Endodermal cell (in vitro differentiated cells): ENCODE results near the gene VPS16. TPM values are rescaled to one million over a fixed set of nuclear protein-coding genes. Genes with fewer than 3 reads are reported as not detected.

Source experiments
- DNase-seq: peaks from one replicate; pipeline ENCODE4 v3.0.0-alpha.2; 2017
- H3K27ac ChIP-seq: 2 replicates; pipeline ENCODE4 v1.5.1; 2013; ENCODE audit warnings: mild to moderate bottlenecking, low read depth, low read length, moderate library complexity
- H3K27me3 ChIP-seq: 2 replicates; pipeline ENCODE4 v1.6.1; 2013; ENCODE audit warnings: mild to moderate bottlenecking, low read length, moderate library complexity; ENCODE audit not compliant: insufficient read depth, control insufficient read depth, poor library complexity, severe bottlenecking
- H3K36me3 ChIP-seq: 2 replicates; pipeline ENCODE4 v1.7.0; 2013; ENCODE audit warnings: mild to moderate bottlenecking, low read length, moderate library complexity; ENCODE audit not compliant: control insufficient read depth, insufficient read depth
- H3K4me1 ChIP-seq: one replicate; pipeline ENCODE4 v1.7.0; 2013; ENCODE audit warnings: low read length; ENCODE audit not compliant: control insufficient read depth, insufficient read depth
- H3K4me3 ChIP-seq: 2 replicates; pipeline ENCODE4 v1.5.1; 2013; ENCODE audit warnings: mild to moderate bottlenecking, low read length, moderate library complexity
- H3K9ac ChIP-seq: 2 replicates; pipeline ENCODE4 v1.6.1; 2013; ENCODE audit warnings: mild to moderate bottlenecking, low read length, moderate library complexity; ENCODE audit not compliant: poor library complexity, severe bottlenecking; ENCODE audit errors: extremely low read depth
- H3K9me3 ChIP-seq: 2 replicates; pipeline ENCODE4 v1.6.1; 2013; ENCODE audit warnings: mild to moderate bottlenecking, low read length, moderate library complexity; ENCODE audit not compliant: control insufficient read depth
- H3K27ac Mint-ChIP-seq: 2 replicates; pipeline ENCODE4 v1.8.0; 2020; ENCODE audit warnings: mixed read lengths
- H3K27me3 Mint-ChIP-seq: 2 replicates; pipeline ENCODE4 v1.8.0; 2021; ENCODE audit warnings: mild to moderate bottlenecking, mixed read lengths; ENCODE audit not compliant: insufficient read depth
- H3K36me3 Mint-ChIP-seq: 2 replicates; pipeline ENCODE4 v1.8.0; 2020; ENCODE audit warnings: low read depth, mixed read lengths
- H3K4me1 Mint-ChIP-seq: 2 replicates; pipeline ENCODE4 v1.8.0; 2020; ENCODE audit warnings: mixed read lengths
- H3K4me3 Mint-ChIP-seq: 2 replicates; pipeline ENCODE4 v1.8.0; 2020; ENCODE audit warnings: mild to moderate bottlenecking, moderate library complexity, mixed read lengths
- H3K9me3 Mint-ChIP-seq: 2 replicates; pipeline ENCODE4 v1.8.0; 2020; ENCODE audit warnings: mild to moderate bottlenecking, mixed read lengths
- WGBS, 2 experiments: methylation state at CpG; one replicate each; pipeline versions ENCODE4 v1.1.5 to v1.1.7; 2013; ENCODE audit warnings: missing lambda C conversion rate in 2 of 2, mixed read lengths in 1 of 2; ENCODE audit not compliant: insufficient coverage in 1 of 2, insufficient read length in 1 of 2; 5-methylcytosine and 5-hydroxymethylcytosine counted together
- total RNA-seq, 2 donors: library from RNA; stranded (reverse); fragmentation: NEBNext Ultra II Directional in 1 of 2; extraction: Animal tissue kit (Norgen Biotek cat#: 25700) in 1 of 2; gene quantifications; 2 replicates in 1 of 2; 3 replicates in 1 of 2; pipeline ENCODE4 v1.2.1, GENCODE V29; 2021
- TF ChIP-seq, protein P1 (sequence below): fragments of 200-600 bp; sonication (generic); conservative IDR thresholded peaks from 2 replicates; pipeline ENCODE4 v1.5.0; 2021; ENCODE audit warnings: antibody characterized with exemption, mild to moderate bottlenecking

The VPS16 gene
- total RNA-seq, 2 donors from 2014 or later = 36.8 to 37.5 TPM

DNA sequence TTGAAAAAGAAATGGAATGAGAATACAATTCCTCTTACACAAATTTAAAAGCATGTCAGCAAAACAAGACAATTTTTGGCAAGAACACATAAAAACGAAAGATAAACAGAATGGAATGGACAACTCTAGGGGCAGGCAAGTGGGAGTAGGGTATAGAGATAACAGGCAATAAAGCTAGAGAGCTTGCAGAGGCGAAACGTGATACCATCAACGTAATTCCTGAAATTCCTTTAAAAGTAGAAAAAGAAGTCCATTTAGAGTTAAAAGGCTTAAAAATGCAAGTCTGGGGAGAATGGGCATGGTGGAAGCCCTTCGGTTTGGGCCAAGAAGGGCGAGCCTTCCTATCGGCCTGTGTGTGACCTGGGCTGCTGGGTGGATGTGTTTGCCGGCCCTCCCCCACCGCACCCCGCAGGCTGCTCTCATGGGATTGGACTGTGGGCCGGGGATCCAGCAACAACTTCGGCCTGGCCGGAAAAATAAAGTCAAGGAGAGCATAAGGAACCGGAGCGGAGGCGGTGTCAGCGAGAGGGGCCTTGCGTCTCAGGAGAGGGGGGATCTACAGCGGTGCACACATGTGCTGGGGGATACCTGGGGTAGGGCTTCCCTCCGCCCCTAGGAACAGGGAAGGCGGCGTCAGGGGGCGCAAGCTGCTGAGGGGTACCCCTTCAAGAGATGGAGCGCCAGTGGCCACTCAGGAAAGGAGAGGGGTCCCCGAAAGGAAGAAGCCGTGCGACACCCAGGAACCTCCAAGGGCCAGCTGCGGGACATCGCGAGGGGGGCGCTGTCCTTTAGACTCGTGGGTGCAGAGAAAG is 20.3 kb upstream of the VPS16 start:
- Histone ChIP-seq H3K9ac (no peak overlapping the region), H3K4me1 (no peaks in the 10 kb centered on the region), H3K27ac (no peak overlapping the region), H3K4me3 (no peak overlapping the region), H3K27me3 (peaks cover 36% of the 10 kb centered on the region), H3K9me3 (no peaks in the 10 kb centered on the region), H3K36me3 (no peaks in the 10 kb centered on the region)
- 50 to 55% methylated on average over 20 to 32 of the region's 32 CpGs for WGBS, 2 experiments
- peaks cover 51% of the 10 kb centered on the region for H3K27me3 Mint-ChIP-seq
- H3K4me1 Mint-ChIP-seq = peaks cover 13% of the 10 kb centered on the region
- no peaks in the 10 kb centered on the region for H3K36me3 Mint-ChIP-seq
- H3K9me3 Mint-ChIP-seq = no peaks in the 10 kb centered on the region
- DNase-seq = peak; percentile 81
- TF ChIP-seq, protein P1, sequence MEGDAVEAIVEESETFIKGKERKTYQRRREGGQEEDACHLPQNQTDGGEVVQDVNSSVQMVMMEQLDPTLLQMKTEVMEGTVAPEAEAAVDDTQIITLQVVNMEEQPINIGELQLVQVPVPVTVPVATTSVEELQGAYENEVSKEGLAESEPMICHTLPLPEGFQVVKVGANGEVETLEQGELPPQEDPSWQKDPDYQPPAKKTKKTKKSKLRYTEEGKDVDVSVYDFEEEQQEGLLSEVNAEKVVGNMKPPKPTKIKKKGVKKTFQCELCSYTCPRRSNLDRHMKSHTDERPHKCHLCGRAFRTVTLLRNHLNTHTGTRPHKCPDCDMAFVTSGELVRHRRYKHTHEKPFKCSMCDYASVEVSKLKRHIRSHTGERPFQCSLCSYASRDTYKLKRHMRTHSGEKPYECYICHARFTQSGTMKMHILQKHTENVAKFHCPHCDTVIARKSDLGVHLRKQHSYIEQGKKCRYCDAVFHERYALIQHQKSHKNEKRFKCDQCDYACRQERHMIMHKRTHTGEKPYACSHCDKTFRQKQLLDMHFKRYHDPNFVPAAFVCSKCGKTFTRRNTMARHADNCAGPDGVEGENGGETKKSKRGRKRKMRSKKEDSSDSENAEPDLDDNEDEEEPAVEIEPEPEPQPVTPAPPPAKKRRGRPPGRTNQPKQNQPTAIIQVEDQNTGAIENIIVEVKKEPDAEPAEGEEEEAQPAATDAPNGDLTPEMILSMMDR = no peak
- no peak overlapping the region for H3K27ac Mint-ChIP-seq
- H3K4me3 Mint-ChIP-seq = peak overlapping the region; percentile 36

DNA sequence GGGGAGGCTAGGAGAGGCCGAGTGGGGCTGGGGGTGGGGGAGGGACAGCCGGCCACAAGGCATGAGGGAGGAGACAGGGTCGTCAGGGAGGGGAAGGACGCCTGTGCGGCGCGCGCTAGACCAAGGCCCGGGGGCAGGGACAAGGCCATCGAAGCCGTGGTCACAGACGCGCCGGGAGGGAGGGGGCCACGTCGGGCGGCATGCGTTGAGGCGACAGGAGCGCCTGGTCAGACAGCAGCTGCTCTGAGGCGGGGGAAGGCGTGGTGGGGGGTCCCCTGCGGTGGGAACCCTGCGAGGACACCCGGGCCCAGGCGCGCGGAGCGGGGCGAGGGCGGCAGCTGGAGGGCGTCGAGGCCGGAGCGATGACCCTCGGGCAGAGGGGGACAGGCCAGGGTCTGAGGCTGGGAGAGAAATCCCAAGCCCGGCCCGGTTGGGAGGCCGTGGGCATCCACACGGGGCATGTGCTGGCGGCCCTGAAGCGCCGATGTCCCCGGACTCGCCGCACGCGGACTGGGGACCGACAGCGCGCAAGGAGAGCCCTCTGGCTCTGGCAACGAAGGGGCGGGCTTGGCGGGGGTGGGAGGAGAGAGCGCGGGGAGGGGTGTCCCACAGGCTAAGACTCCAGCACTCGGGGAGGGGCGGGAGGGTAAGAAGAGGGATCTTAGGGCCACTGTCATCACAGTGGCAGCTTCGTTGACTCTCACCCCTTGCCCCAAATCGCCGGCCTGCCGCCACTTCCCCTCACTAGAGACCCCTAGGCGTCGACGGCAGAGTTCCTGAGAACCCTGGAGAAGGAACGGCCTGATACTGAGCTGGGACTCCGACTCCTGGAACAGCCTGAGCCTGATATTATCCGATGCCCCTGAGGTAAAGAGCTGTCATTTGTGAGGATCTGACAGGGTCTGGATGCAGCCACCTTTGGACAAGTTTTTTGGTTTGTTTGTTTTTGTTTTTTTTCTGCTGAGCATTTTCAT is 19.4 kb upstream of the VPS16 start:
- no peaks in the 10 kb centered on the region for H3K9me3 ChIP-seq
- H3K4me3 ChIP-seq = no peak overlapping the region
- Mint-ChIP-seq H3K27ac (no peak overlapping the region), H3K9me3 (no peaks in the 10 kb centered on the region), H3K36me3 (no peaks in the 10 kb centered on the region), H3K4me1 (peaks cover 16% of the 10 kb centered on the region), H3K4me3 (peak overlapping the region; percentile 36), H3K27me3 (peaks cover 56% of the 10 kb centered on the region)
- peak; percentile 83 for DNase-seq
- no peak overlapping the region for H3K27ac ChIP-seq
- H3K36me3 ChIP-seq = no peaks in the 10 kb centered on the region
- H3K9ac ChIP-seq = no peak overlapping the region
- no peaks in the 10 kb centered on the region for H3K4me1 ChIP-seq
- peaks cover 44% of the 10 kb centered on the region for H3K27me3 ChIP-seq
- TF ChIP-seq, protein P1 = peak; percentile 19
- WGBS, 2 experiments = 30 to 47% methylated on average over 25 to 66 of the region's 68 CpGs

DNA sequence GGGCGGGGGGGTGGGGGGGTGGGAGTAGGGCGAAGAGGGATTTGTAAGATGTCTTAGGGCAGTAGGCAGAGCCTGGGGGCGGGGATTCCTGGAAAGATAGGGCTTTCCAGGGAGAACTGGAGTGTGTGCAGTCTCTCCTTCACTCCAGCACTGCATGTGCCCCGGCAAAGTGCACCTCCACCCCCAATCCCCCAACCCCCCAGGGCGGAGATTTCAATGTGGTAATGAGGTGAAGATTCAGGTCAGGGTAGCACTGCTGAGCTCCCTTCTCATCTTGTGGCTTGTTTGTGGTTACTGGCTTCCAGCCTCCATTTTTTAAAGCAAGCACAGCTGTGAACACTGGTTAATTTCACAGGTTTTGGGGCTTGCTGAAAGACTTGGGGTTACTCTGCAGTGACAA is 18.5 kb upstream of the VPS16 start:
- peaks cover 53% of the 10 kb centered on the region for H3K27me3 ChIP-seq
- no peaks in the 10 kb centered on the region for H3K36me3 ChIP-seq
- H3K4me1 Mint-ChIP-seq = peaks cover 16% of the 10 kb centered on the region
- H3K36me3 Mint-ChIP-seq = no peaks in the 10 kb centered on the region
- H3K27me3 Mint-ChIP-seq = peaks cover 61% of the 10 kb centered on the region
- no peak overlapping the region for H3K9ac ChIP-seq
- H3K4me3 ChIP-seq = no peak overlapping the region
- DNase-seq = peak; percentile 86
- WGBS, 2 experiments = 51% methylated on average over 3 of the region's 5 CpGs; no CpG with 5 or more reads in 1 of the 2 experiments
- no peak overlapping the region for H3K4me3 Mint-ChIP-seq
- no peak overlapping the region for H3K27ac Mint-ChIP-seq
- H3K4me1 ChIP-seq = no peaks in the 10 kb centered on the region
- TF ChIP-seq, protein P1 = no peak
- no peaks in the 10 kb centered on the region for H3K9me3 ChIP-seq
- H3K27ac ChIP-seq = no peak overlapping the region
- no peaks in the 10 kb centered on the region for H3K9me3 Mint-ChIP-seq
